Measurements from ENCODE around the gene GSTO1.

GSTO1 gene

GRCh38 chr10:104279550-104280259 lies 25.0 kb downstream of the GSTO1 start:
- DNase-seq: no peak

- no peak for DNase-seq
Measured at GRCh38 chr10:104281694-104282093, 27.0 kb downstream of the GSTO1 start.

DNA sequence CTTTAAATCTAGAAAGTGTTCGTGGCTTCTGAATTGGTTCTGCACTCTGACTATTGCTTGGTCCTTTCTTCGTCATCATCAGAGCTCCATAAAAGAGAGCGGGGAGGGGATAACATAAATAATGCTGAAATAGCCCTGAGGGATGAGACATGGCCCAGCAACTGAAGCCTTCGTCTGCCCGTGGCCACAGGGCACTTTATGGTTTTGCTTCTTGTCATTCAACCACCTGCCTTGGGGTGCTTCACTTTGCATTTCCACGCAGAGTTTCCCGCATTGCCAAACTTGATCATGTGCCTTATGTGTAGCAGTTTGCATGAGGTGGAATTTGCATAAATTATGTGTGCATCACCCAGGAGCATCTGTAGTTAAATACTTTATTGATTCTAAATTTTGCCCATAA lies 30.2 kb downstream of the GSTO1 start:
- DNase-seq: no peak

GRCh38 chr10:104286939-104287338 lies 32.2 kb downstream of the GSTO1 start:
- no peak for DNase-seq

DNA sequence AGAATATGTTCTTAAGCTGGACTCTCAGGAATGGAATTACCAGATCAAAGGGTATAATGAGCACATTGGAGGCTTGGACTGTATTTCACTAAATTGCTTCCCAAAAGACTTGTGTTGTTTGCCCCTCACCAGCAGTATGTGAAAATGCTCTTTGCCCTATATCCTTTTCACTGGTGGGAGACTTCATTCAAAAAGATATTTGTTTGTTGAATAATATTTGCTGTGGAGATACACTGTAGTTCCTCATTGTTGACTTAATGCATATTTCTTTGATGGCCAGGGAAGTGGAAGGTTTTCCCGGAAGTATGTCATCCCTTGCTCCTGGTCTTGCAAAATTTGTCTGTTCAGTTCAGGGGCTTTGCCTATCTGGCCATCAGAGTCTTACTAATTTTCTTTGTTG lies 33.7 kb downstream of the GSTO1 start:
- no peak for DNase-seq

DNA sequence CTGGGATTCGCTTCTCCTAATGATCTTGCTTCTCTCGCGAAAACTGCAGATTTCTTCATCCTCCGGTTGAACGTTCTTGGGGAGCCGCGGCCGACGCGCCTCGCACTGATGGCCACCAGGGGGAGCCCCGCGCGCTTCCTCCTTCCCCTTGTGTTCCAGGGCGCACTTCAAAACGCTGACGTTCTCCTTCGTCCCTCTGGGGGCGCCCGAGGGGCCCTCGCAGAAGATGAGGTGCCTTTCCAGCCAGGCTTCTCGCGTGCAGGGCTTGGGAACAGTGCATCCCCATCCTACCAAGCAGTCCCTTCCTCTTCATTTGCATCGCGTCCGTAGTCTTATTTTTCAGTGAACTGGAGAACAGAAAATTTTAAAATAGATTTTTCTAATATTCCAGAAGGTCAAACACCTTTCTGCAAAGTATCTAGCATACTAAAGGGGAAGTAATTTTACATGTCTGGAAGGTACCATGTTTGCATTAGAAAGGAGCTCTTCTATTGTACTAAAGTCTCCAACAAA lies 36.8 kb downstream of the GSTO1 start:
- DNase-seq: peak; percentile 52

GRCh38 chr10:104293011-104293410 lies 38.3 kb downstream of the GSTO1 start:
- no peak for DNase-seq

- no peak for DNase-seq
Measured at GRCh38 chr10:104293781-104294321, 39.2 kb downstream of the GSTO1 start.

DNA sequence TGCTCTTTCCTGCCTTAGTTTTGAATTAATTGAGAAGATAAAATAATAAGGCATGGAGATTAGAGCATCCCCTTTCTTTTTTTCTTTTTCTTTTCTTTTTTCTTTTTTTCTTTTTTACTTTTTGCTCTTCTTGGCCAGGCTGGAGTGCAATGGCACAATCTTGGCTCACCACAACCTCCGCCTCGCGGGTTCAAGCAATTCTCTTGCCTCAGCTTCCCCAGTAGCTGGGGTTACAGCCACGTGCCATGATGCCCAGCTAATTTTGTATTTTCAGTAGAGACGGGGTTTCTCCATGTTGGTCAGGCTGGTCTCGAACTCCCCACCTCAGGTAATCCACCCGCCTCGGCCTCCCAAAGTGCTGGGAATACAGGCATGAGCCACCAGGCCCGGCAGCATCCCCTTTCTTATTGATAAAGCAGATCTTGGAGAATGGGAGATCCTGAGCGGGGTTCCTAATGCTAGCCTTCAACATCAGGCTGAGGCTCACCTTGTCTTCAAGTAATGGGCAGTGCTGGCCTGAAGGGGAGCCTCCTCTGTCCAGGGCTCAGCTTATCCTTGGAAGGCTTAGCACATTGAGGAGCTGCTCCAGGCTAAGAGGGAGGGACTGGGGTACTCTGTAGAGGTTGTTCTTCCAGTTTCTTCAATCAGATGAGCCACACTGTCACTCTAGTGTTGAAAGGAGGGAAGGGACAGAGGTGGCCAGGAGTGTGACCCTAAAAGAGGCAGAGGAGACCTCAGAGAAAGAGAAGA lies 42.2 kb downstream of the GSTO1 start:
- DNase-seq: no peak

GRCh38 chr10:104297697-104298660 lies 43.3 kb downstream of the GSTO1 start:
- DNase-seq: peak; percentile 61

GRCh38 chr10:104299031-104299904 lies 44.6 kb downstream of the GSTO1 start:
- no peak for DNase-seq

DNA sequence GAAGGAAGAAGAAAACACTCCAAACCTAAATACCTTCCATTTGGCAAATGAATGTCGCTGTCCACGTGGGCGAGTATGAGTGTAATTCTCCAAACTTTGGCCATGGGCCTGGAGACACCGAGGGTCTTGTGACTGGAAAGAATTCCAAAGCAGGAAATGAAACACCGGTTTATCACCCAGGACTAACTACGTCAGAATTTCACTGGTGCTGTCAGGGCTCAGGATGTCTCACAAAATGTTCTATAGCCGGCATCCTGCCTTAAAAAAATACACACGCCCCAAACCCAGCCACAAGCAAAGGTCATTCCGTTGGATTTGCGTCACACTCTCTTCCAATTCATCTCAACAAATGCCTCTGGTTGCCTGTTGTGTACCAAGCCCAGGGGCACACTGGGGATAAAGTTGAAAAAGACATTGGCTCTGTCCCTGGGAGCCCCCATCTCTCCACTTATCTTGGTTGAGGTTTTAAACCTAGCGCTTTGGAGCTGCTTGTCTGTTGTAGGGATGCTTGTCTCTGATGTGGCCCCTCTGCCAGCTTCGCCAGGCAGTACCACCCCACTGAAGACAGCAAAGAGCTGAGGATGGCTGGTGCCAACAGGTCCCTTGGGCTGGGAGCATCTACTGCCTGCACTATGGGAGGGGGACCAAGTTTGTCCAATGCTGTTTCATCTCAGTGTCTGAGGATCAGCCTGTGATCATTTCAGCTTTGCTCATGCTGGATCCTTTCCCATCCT lies 45.5 kb downstream of the GSTO1 start:
- no peak for DNase-seq

GRCh38 chr10:104300736-104301292 lies 46.1 kb downstream of the GSTO1 start:
- DNase-seq: no peak

- DNase-seq: no peak
Measured at GRCh38 chr10:104301907-104302690, 47.4 kb downstream of the GSTO1 start.

GRCh38 chr10:104303594-104304355 lies 49.1 kb downstream of the GSTO1 start:
- DNase-seq: no peak

GRCh38 chr10:104304356-104304745 lies 49.7 kb downstream of the GSTO1 start:
- no peak for DNase-seq

- no peak for DNase-seq
Measured at GRCh38 chr10:104304927-104305326, 50.2 kb downstream of the GSTO1 start.

GRCh38 chr10:104306897-104307296 lies 52.2 kb downstream of the GSTO1 start:
- no peak for DNase-seq
